SK-N-SH (cell line): ENCODE results near the gene ABHD6.

Experiments
- CTCF ChIP-seq: fragments of 200-600 bp; sonication (generic); IDR thresholded peaks from 2 replicates; pipeline ENCODE4 v1.6.1; 2017; ENCODE audit warnings: antibody characterized with exemption, mild to moderate bottlenecking, moderate library complexity
- JUND ChIP-seq: IDR thresholded peaks from 2 replicates; pipeline ENCODE4 v1.4.0; 2012
- POLR2AphosphoS5 ChIP-seq: IDR thresholded peaks from 2 replicates; pipeline ENCODE4 v1.6.1; 2012; ENCODE audit warnings: low read depth, low read length
- RCOR1 ChIP-seq: fragments of 150-350 bp; IDR thresholded peaks from 2 replicates; pipeline ENCODE4 v1.6.1; 2017; ENCODE audit warnings: antibody characterized with exemption, low read length
- SIN3A ChIP-seq: IDR thresholded peaks from 2 replicates; pipeline ENCODE4 v1.6.1; 2012; ENCODE audit warnings: low read depth, mild to moderate bottlenecking, low read length, moderate library complexity, borderline replicate concordance

- TF ChIP-seq CTCF (no peak), POLR2AphosphoS5 (no peak), RCOR1 (no peak), SIN3A (no peak), JUND (no peak)
Measured at GRCh38 chr3:58322793-58323192, 85.2 kb downstream of the ABHD6 start.
